Pulmonary artery endothelial cell (primary cell): ENCODE measurements around the gene HOATZ. TPM values are rescaled to one million over a fixed set of nuclear protein-coding genes. Genes with fewer than 3 reads are reported as not detected.

Experiments used
- DNase-seq: peaks from one replicate; pipeline ENCODE4 v3.0.0-alpha.2; 2011; ENCODE audit warnings: low read depth, low spot score
- total RNA-seq: library from RNA; depleted of rRNA; stranded (reverse); fragments of >200 nt; gene quantifications from 2 replicates; pipeline ENCODE4 v1.2.3, GENCODE V29; 2014

The HOATZ gene
- total RNA-seq, 1 donor from 2014 or later, result not detected

DNA sequence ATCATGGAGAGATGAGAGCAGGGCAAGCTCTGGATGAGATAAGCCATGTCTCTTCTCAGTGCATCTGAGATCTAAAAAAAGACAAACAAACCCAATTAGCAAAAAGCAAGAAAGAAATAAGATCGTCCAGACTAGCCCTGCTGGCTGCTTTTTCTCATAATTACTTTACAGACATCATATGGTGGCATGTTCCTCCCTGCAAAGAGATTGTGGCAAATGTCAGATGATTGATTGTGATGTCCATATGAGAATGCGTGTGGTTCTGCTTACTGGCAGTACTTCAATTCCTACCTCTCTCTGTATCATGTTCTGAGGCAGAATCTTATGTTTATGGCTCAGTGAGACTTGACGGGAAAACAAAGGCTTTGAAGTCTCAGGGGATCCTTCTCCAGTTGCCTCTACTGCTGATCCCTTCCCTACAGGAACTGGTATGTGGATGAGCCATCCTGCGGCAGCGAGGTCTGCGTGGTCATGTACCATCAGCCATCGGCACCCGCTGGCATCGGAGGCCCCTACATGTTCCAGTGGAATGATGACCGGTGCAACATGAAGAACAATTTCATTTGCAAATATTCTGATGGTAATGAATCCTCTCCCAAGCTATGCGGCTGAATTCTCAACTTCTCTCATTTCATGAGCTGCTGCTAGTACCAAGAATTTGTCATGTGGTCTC, 34.8 kb downstream of the HOATZ start:
- DNase-seq, result no peak

- DNase-seq, result no peak
Measured at GRCh38 chr11:111549869-111550203, 35.3 kb downstream of the HOATZ start.

- DNase-seq, result no peak
Measured at GRCh38 chr11:111550258-111550657, 35.7 kb downstream of the HOATZ start.

DNA sequence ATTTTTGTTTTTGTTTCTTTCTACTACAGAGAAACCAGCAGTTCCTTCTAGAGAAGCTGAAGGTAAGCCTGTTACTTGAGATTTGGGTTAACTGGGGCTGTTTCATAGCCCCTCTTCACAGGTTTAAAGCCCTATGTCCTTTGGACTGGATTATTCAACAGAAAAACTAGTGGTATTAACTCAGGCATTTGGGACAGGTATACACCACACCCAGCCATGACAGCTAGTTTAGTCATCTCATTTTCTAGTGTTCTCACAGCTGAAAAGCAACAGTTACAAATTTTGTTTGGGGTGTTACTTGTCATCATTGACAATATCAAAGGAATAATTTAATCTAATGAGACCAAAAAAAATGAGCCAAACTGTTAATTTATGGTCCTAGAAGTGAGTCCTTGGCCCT, 40.0 kb downstream of the HOATZ start:
- no peak for DNase-seq

GRCh38 chr11:111555255-111555654, 40.7 kb downstream of the HOATZ start:
- no peak for DNase-seq

- no peak for DNase-seq
Measured at GRCh38 chr11:111557425-111558111, 43.0 kb downstream of the HOATZ start.

DNA sequence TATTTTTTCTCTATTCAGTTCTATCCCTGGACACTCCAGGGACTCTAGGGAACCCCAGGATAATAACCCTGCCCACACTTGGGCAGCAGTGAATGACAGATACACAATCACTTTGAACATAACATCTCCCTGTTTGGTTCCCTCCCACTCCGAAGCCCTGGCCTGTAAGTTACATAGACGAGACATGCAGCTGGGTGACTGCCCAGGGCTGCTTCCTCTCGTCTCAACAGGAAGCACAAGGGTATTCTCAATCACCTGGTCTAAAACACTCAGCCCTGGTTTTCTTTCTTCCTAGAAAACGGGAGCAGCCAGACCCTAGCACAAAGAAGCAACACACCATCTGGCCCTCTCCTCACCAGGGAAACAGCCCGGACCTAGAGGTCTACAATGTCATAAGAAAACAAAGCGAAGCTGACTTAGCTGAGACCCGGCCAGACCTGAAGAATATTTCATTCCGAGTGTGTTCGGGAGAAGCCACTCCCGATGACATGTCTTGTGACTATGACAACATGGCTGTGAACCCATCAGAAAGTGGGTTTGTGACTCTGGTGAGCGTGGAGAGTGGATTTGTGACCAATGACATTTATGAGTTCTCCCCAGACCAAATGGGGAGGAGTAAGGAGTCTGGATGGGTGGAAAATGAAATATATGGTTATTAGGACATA, 45.4 kb downstream of the HOATZ start:
- DNase-seq, result no peak

DNA sequence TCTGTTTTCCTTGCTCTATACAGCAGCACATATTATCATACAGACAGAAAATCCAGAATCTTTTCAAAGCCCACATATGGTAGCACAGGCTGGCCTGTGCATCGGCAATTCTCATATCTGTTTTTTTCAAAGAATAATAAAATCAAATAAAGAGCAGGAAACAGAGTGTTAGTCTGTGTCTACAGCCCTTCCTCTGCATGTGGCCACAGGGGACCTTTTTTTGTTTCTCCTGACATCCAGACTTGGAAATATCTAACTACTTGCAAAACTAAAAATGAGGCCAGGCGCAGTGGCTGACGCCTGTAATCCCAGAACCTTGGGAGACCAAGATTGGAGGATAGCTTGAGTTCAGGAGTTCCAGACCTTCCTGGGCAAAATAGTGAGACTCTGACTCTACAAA, 46.2 kb downstream of the HOATZ start:
- no peak for DNase-seq

DNA sequence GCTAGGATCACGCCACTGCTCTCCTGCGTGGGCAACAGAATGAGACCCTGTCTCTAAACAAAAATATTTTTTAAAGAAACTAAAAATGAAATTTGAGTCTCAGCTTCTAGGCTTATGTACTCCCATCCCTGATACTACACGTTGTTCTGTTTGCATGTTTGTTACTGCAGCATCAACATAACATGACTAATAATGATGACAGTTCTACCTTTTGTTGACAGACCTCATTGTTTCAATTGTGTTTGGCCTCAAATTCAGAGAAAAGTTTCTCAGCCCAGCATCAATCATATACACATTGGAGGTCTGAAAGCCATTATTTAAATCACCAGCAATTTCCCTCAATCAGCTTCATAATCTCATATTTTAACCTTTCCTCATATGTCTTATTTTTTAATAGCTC, 46.7 kb downstream of the HOATZ start:
- DNase-seq, result no peak

DNA sequence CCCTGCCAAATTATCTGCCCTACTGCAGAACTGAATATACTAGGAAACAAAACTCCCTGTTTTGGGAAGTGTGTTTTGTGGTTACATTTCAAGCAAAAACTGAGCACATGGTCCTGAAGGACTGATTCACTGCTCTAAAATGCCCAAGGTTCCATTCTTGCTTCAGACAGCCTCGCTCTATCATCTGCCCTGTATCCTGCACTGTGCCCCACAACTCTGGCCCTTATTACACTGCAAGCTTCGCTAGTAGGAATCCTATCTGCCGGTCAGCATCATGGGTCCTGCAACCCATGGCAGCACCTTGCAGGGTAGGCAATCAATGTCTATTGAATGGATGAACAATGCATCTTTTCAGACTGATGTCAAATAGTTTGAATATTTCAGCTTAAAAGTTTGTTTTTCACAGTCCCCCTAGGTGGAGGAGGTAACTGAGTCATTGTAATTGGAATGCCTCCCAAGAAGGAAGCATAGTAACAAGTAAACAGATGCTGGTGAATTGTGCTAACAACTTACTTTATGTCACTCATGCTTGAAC, 47.3 kb downstream of the HOATZ start:
- no peak for DNase-seq

DNA sequence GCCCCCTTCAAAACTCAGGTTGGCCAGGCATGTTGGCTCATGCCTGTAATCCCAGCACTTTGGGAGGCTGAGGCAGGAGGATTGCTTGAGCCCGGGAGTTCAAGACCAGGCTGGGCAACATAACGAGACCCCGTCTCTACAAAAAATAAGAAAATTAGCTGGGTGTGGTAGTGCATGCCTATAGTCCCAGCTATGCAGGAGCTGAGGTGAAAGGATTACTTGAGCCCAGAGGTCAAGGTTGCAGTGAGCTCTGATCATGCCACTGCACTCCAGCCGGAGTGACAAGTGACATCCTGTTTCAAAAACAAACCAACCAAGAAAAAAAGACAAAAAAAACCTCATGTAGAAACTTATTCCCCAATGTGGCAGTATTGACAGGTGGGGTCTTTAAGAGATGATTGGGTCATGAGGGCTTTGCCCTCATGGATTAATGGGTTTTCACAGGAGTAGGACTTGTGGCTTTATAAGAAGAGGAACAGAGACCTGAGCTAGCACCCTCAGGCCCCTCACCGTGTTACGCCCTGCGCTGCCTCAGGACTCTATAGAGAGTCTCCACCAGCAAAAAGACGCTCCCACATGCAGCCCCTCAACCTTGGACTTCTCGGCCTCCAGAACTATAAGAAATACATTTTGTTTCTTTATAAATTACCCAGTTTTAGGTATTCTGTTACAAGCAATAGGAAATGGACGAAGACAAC, 48.3 kb downstream of the HOATZ start:
- no peak for DNase-seq

DNA sequence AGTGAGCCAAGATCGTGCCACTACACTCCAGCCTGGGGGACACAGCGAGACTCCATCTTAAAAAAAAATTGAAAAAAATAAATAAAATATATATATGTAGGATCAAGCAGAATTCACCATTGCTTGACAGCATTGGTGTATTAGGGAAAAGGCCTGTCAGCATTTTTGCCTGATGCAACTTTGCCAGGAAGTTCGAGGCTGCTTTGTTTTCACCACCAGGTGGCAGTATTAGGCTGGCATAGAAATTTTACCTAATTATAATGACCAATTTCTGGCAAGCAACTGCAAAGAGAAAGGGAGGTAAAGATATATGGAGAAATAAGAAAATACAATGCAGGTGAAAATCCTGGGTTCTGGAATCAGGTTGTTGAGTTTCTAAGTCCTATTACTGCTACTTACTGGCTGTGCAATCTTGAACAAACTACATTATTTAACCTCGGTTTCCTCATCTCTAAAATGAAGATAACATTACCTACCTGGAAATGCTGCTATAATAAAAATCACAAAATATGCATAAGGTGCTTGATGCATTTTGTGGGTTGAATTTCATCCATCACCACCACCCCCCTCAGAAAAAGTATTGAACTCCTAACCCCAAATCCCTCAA, 50.6 kb downstream of the HOATZ start:
- DNase-seq, result no peak

DNA sequence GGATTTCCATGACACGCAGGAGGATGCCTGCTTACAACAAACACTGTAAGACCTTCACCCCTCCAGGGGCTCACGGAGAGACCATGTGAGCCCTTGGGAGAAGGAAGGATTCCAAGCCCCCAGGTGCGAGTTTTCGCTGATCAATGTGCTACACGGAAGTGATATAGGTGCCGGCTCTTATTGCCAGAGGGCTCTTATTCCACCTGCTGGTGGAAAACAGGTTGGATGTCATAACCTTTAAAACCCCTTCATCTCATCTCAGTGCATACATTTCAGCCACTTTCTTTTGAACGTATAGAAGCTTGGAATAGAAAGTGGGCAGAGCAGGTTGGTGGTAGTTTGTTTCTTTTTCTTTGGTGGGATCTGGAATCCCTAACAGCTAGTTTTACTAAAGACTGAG, 51.7 kb downstream of the HOATZ start:
- DNase-seq, result no peak

- no peak for DNase-seq
Measured at GRCh38 chr11:111569476-111569875, 54.9 kb downstream of the HOATZ start.

DNA sequence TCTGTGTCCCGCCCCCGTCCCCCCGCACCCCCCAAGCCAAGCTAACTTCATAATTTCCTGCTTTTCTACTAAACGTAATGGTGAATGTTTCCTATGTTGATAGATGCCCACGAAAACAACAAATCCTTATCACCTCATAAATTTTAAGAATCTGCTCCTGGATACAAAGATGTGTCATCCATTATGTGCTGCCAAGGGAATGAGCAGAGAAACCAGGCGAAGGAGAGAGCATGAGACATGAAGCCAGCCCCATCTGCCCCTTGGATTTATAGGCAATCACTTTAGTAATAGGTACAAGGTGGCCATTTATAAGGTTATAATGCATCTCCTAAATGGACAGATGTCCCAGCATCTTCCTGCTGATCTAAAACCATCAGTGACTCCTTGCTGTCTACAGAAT, 56.2 kb downstream of the HOATZ start:
- no peak for DNase-seq

DNA sequence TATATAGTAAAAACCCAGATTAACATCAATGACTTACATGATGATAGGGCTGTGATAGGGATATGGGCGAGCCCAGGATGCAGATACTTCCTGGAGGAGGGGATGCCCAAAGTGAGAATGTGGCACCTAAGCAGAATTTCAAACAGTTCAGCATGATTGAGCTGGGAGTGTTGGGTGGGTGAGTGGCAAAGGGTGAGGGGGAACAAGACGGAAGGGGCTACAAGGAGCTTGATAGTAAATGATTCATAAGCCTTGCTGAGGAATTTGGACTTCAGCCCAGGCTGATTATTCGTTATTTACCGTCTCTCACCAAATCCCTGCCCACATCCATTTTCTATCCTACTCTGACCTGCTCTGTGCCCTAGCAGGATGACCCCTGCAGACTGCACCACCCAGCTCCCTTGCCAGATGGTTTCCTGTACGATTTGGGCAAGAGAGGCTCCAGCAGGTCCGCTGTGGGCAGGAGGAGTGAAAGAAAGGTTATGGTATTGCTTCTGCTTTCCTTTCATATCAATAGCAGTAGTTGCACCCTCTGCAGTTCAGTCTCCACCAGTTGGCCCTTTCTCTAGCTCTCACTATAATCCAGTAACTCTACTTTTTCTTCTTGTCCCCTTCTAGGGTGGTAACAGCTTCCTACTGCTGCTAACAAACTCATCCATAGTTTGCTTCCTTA, 57.4 kb downstream of the HOATZ start:
- DNase-seq, result no peak

DNA sequence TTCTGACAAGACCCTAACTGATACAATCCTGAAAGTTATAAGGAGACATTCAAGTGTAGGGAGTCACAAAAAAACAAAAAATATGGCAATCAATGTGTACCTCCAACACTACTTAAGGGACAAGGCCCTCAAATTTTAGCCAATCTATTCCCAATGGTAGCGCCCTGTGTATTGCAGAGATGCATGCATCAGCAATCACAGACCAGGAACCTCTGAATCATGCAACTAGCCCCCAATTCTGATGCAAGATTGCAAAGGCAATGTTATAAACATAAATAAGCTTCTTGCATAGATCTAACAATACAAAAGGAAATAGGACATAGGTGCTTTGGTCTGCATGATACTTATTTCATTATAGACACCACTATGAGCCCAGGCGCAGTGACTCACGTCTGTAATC, 58.0 kb downstream of the HOATZ start:
- no peak for DNase-seq

- no peak for DNase-seq
Measured at GRCh38 chr11:111573821-111574249, 59.3 kb downstream of the HOATZ start.

DNA sequence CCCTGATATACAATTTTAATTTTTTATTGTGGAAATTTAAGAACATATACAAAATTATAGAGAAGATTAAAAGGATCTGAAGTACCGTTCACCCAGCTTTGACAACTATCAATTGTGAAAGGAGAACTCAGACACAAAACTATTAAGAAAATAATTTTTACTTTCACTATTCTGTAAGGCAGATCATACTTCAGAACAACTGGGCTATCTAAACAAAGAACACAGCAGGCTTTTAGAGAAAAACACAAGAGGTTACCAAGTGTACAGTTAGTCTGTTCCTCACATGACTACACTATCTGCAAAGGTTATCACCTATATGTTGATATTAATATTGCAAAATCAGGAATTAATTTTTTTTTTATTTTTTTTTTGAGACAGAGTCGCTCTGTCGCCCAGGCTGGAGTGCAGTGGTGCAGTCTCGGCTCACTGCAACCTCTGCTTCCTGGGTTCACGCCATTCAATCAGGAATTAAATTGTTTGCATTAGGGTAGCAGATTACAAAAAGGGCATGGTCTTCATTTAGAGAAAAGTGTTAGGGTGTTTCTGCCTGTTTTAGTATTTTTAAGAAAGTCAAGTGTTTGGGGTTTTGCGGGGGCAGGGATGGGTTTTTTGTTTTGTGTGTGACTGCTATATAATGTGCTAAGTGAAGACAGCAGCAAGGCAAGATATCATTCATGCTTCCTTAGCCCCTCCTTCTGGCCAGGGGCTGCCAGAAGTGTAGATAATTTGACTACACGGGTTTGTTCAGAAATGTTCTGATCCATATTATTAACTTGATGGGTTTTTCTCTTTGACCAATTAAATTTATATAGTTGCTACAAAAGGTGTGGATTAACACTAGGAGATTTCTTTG, 60.0 kb downstream of the HOATZ start:
- no peak for DNase-seq

DNA sequence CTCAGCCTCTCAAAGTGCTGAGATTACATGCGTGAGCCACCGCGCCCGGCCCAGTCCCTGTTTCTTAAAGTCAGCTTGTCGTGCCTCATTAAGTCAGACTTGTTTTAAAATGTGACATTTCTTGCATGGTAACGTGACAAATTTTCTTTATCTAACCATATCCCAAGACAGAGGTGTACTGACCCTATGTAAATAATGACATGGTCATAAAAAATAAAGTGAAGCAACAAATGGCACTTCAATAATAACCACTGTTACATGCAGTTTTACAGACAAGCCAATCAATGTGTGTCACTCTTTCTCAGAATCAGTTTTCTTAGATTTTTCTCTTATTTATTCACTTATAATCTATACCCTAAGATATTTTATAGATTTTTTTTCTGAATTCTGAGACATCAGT, 61.2 kb downstream of the HOATZ start:
- no peak for DNase-seq
